Uterus (tissue), 4 donors: Measurements from ENCODE around the gene OPCML. TPM values are rescaled to one million over a fixed set of nuclear protein-coding genes. Genes with fewer than 3 reads are reported as not detected.

Source experiments
- DNase-seq, 2 donors: peaks; one replicate each; pipeline ENCODE4 v3.0.0-alpha.2; 2019 to 2020
- H3K27ac ChIP-seq, 2 donors: fragments of 200-600 bp; sonication (generic); 1 replicate in 1 of 2; 2 replicates in 1 of 2; pipeline ENCODE4 v1.5.1; 2016 to 2018
- H3K27me3 ChIP-seq, 2 donors: fragments of 200-600 bp; sonication (generic); one replicate each; pipeline ENCODE4 v1.5.1; 2018 to 2019; ENCODE audit warnings: control low read depth in 1 of 2
- H3K36me3 ChIP-seq, 2 donors: fragments of 200-600 bp; sonication (generic); one replicate each; pipeline ENCODE4 v1.5.1; 2019; ENCODE audit warnings: control low read depth in 1 of 2
- H3K4me1 ChIP-seq, 2 donors: fragments of 200-600 bp; sonication (generic); one replicate each; pipeline ENCODE4 v1.5.1; 2018 to 2019; ENCODE audit warnings: control low read depth in 1 of 2
- H3K4me3 ChIP-seq, 2 donors: fragments of 200-600 bp; sonication (generic); 1 replicate in 1 of 2; 2 replicates in 1 of 2; pipeline ENCODE4 v1.5.1; 2018 to 2019; ENCODE audit warnings: mild to moderate bottlenecking in 1 of 2
- H3K9me3 ChIP-seq, 2 donors: fragments of 200-600 bp; sonication (generic); one replicate each; pipeline ENCODE4 v1.5.1; 2019; ENCODE audit warnings: control low read depth in 1 of 2
- POLR2A ChIP-seq, 2 donors: fragments of 450-650 bp; IDR thresholded peaks; one replicate each; pipeline ENCODE4 v1.6.1; 2016; ENCODE audit warnings: antibody characterized with exemption in 2 of 2, mild to moderate bottlenecking in 1 of 2, moderate library complexity in 1 of 2
- intact Hi-C: fragments of 100-400 bp; cut with DNase I; formaldehyde crosslinking; loops from one replicate; pipeline ENCODE4 v1.15.1; 2023; ENCODE audit warnings: low total_unique reads
- total RNA-seq, 4 donors: library from RNA; depleted of rRNA in 3 of 4; stranded (reverse); fragments of >200 nt in 3 of 4; gene quantifications; one replicate each; pipeline versions ENCODE4 v1.1.0 to v1.2.4, GENCODE V29; 2014 to 2023
- TF ChIP-seq, protein P1 (sequence below), 4 experiments: fragments of 200-600 bp in 2 of 4; fragments of 450-650 bp in 2 of 4; sonication (generic) in 2 of 4; IDR thresholded peaks; one replicate each; pipeline ENCODE4 v1.5.1; 2016 to 2019; ENCODE audit warnings: antibody characterized with exemption in 4 of 4, mild to moderate bottlenecking in 2 of 4, moderate library complexity in 1 of 4
- donor health status: DM: yes; HTN: yes; CAD: no.

The OPCML gene
- total RNA-seq, 4 donors from 2014 or later, result under 0.01 to 3.9 (median 1.7) TPM

DNA sequence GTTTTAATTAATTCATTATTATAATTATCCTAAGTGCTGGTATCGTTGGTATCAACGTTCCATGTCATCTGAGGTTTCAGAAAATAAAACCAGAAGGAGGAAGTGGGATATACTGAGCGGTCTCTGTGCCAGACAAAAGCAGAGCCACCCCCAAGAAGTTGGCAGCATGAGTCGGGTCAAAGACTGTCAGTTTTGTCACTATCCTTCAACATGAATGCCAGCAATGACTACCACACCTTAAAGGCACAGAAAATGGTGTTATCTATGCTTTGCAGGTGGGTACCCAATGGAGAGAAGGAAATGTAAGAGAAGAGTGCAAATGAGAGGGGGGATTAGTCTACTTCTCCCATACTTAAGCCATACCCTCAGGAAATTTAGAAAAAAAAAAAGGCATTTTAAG is 408.5 kb downstream of the OPCML start:
- Histone ChIP-seq H3K9me3 (no peaks in the 10 kb centered on the region), H3K27ac (no peak overlapping the region), H3K4me3 (no peak overlapping the region), H3K4me1 (no peaks in the 10 kb centered on the region), H3K36me3 (no peaks in the 10 kb centered on the region), H3K27me3 (no peaks in the 10 kb centered on the region)
- TF ChIP-seq POLR2A (IDR thresholded peaks at IDR 0.05), result no peak
- TF ChIP-seq, protein P1, sequence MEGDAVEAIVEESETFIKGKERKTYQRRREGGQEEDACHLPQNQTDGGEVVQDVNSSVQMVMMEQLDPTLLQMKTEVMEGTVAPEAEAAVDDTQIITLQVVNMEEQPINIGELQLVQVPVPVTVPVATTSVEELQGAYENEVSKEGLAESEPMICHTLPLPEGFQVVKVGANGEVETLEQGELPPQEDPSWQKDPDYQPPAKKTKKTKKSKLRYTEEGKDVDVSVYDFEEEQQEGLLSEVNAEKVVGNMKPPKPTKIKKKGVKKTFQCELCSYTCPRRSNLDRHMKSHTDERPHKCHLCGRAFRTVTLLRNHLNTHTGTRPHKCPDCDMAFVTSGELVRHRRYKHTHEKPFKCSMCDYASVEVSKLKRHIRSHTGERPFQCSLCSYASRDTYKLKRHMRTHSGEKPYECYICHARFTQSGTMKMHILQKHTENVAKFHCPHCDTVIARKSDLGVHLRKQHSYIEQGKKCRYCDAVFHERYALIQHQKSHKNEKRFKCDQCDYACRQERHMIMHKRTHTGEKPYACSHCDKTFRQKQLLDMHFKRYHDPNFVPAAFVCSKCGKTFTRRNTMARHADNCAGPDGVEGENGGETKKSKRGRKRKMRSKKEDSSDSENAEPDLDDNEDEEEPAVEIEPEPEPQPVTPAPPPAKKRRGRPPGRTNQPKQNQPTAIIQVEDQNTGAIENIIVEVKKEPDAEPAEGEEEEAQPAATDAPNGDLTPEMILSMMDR (IDR thresholded peaks at IDR 0.05), result no peak
- intact Hi-C loops, result no loop called here
- no peak for DNase-seq

DNA sequence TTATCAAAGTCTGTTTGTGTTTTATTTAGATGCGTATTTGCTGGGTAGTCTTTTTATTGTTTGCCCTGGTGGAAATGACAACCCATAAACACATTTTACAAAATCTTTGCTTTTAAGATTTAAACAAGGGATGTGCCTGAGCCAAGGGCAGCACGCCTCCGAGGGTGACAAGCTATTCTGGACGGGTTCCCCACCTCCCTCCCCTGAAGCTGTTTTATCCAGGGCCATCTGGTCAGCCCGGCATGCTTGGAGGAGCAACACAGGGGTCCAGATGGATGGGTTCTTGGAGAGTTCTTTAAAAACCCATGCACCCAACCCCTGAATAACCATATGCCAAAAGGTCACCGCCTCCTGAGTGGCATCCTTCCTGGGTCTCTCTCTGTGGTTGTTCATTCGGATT is 408.9 kb downstream of the OPCML start:
- intact Hi-C loops, result no loop called here
- Histone ChIP-seq H3K27me3 (no peaks in the 10 kb centered on the region), H3K4me1 (no peaks in the 10 kb centered on the region), H3K27ac (no peak overlapping the region), H3K9me3 (no peaks in the 10 kb centered on the region), H3K36me3 (no peaks in the 10 kb centered on the region), H3K4me3 (no peak overlapping the region)
- DNase-seq, result no peak
- TF ChIP-seq, protein P1 (IDR thresholded peaks at IDR 0.05), result no peak
- TF ChIP-seq POLR2A (IDR thresholded peaks at IDR 0.05), result no peak

DNA sequence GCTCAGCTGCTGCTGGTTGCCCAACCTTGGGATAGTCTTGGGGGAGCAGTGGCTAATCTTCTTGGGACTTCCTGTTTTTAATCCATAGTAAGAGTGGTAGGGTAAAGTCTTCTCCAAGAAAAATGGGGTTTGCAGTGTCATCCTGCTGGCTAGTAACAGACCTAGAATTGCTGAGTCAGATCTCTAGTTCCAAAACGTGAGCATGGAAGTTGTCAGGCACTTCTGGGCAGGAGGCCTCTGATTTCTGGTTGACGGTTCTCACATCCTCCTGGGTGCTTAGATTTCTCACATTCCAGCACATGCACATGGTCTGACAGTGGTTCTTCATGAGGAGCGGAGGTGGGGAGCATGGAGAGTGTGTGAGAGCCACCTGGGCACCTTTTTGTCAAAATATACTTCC is 410.0 kb downstream of the OPCML start:
- H3K27ac ChIP-seq, result no peak overlapping the region
- intact Hi-C loops, result no loop called here
- H3K36me3 ChIP-seq, result no peaks in the 10 kb centered on the region
- no peaks in the 10 kb centered on the region for H3K4me1 ChIP-seq
- no peak for DNase-seq
- no peak overlapping the region for H3K4me3 ChIP-seq
- TF ChIP-seq, protein P1 (IDR thresholded peaks at IDR 0.05), result no peak
- no peak for TF ChIP-seq POLR2A (IDR thresholded peaks at IDR 0.05)
- no peaks in the 10 kb centered on the region for H3K9me3 ChIP-seq
- H3K27me3 ChIP-seq, result no peaks in the 10 kb centered on the region

DNA sequence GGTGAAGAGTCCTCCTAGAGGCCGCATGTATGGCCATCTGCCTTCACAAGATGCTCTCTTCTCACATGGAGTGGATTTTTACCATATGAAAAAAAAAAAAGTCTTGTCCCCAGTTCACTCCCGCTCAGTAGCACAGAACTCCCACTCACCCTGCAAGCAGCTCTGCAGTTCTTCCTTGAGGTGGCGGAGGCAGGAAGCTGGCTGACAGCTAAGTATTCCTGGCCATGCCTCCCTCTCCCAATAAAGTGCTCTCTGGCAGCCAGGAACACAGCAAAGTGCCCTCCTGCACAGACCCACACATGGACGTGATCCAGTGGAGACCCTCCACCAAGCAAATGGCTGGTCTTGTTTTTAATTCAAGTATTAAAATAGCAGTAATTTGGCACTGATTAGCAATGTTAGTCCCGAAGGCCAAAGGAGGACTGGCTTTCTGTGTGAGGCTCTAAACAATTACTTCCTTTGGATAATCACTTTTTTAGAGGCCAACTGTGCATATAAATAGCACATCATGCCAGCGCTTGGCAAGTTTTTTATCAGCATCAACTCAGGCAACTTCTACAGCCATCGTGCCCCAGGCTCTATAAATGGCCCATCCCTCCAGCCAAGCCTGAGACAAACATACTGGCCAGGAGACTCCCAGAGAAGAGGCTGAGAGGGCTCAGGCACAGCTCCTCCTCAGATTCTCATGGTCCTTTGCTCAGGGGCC is 413.6 kb downstream of the OPCML start:
- no peaks in the 10 kb centered on the region for H3K9me3 ChIP-seq
- no peaks in the 10 kb centered on the region for H3K36me3 ChIP-seq
- no peak overlapping the region for H3K27ac ChIP-seq
- intact Hi-C loops, result no loop called here
- no peaks in the 10 kb centered on the region for H3K27me3 ChIP-seq
- no peak for DNase-seq
- H3K4me1 ChIP-seq, result no peaks in the 10 kb centered on the region
- TF ChIP-seq, protein P1 (IDR thresholded peaks at IDR 0.05), result no peak
- TF ChIP-seq POLR2A (IDR thresholded peaks at IDR 0.05), result no peak
- H3K4me3 ChIP-seq, result no peak overlapping the region

DNA sequence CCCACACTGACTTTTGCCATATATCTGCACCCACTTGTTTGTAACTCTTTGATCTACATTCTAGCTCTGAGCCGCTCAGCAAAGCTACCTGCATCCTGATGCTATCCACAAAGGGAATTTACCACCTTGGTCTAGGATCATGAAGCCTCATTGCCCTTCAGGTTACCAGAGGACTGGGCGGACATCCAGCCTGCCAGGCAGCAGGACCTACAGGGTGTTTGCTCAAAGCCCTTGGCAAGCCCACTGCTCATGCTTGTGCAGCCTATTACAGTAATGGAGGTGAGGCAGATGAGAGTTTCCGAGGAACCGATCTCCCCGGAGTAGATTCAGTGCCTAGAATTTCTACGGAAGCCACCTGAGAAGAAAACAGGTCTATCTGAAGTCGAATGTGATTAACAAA is 417.2 kb downstream of the OPCML start:
- H3K9me3 ChIP-seq, result no peaks in the 10 kb centered on the region
- intact Hi-C loops, result no loop called here
- no peak overlapping the region for H3K4me3 ChIP-seq
- no peak overlapping the region for H3K27ac ChIP-seq
- no peak for DNase-seq
- TF ChIP-seq, protein P1 (IDR thresholded peaks at IDR 0.05), result no peak
- no peak for TF ChIP-seq POLR2A (IDR thresholded peaks at IDR 0.05)
- no peaks in the 10 kb centered on the region for H3K36me3 ChIP-seq
- H3K27me3 ChIP-seq, result no peaks in the 10 kb centered on the region
- H3K4me1 ChIP-seq, result no peaks in the 10 kb centered on the region
